Stimulated activated CD4-positive, alpha-beta T cell treated with anti-CD3 and anti-CD28 coated beads, Interleukin-1b, Interleukin-23, amount 100 ng/mL, for 4 hours (primary cell): ENCODE measurements around the gene SLC13A4.
"Not testable (repeated sequence)": the region's sequence is repeated elsewhere in the genome, so short reads cannot be mapped to it uniquely, and the experiment has no call there.

Experiments used
- DNase-seq, 2 donors: peaks; one replicate each; pipeline ENCODE4 v3.0.0-alpha.2; 2020; ENCODE audit warnings: low read depth in 2 of 2

The SLC13A4 gene

GRCh38 chr7:135665042-135665441 is 62.9 kb downstream of the SLC13A4 start:
- no peak for DNase-seq

GRCh38 chr7:135664046-135664589 is 63.9 kb downstream of the SLC13A4 start:
- DNase-seq: no peak

- peak; percentile 97 to 98 for DNase-seq
Measured at GRCh38 chr7:135662373-135663114, 65.4 kb downstream of the SLC13A4 start, which contains the start of gene STMP1. TSS of gene STMP1 (plus strand) at chr7:135662514.

- no peak for DNase-seq
Measured at GRCh38 chr7:135662123-135662372, 65.9 kb downstream of the SLC13A4 start.

- peak in 1 of 2 donors; percentile 8 for DNase-seq
Measured at GRCh38 chr7:135661311-135662122, 66.5 kb downstream of the SLC13A4 start.

GRCh38 chr7:135659159-135659846 is 68.7 kb downstream of the SLC13A4 start:
- DNase-seq: no peak

- no peak for DNase-seq
Measured at GRCh38 chr7:135658564-135658963, 69.4 kb downstream of the SLC13A4 start.

GRCh38 chr7:135653340-135654080 is 74.5 kb downstream of the SLC13A4 start:
- DNase-seq: no peak

GRCh38 chr7:135650831-135651573 is 77.0 kb downstream of the SLC13A4 start:
- DNase-seq: no peak

- no peak for DNase-seq
Measured at GRCh38 chr7:135648235-135648634, 79.8 kb downstream of the SLC13A4 start.

GRCh38 chr7:135647755-135648154 is 80.2 kb downstream of the SLC13A4 start:
- DNase-seq: no peak

- DNase-seq: no peak
Measured at GRCh38 chr7:135645296-135645904, 82.6 kb downstream of the SLC13A4 start.

- no peak for DNase-seq
Measured at GRCh38 chr7:135644729-135645128, 83.3 kb downstream of the SLC13A4 start.

GRCh38 chr7:135644154-135644553 is 83.8 kb downstream of the SLC13A4 start:
- DNase-seq: no peak

GRCh38 chr7:135639690-135640089 is 88.3 kb downstream of the SLC13A4 start:
- not testable (repeated sequence) for DNase-seq

GRCh38 chr7:135634191-135634878 is 93.7 kb downstream of the SLC13A4 start:
- DNase-seq: no peak
